Subcutaneous preadipocyte (primary cell): Measurements from ENCODE around the gene JSRP1. TPM values are rescaled to one million over a fixed set of nuclear protein-coding genes. Genes with fewer than 3 reads are reported as not detected.

Experiments used
- small RNA-seq: library from RNA; depleted of rRNA; stranded (forward); fragments of <200 nt; gene quantifications from one replicate; pipeline ENCODE3, GENCODE V24; 2012
- total RNA-seq: library from RNA; depleted of rRNA; stranded (reverse); fragments of >200 nt; gene quantifications from 2 replicates; pipeline ENCODE4 v1.2.3, GENCODE V29; 2012

JSRP1 gene
- not detected in 2 replicates for total RNA-seq

GRCh38 chr19:2255982-2256685 lies at the start of gene JSRP1:
TSS of gene JSRP1 (minus strand) at chr19:2256417. CDS start at chr19:2255314, 1,103 bp downstream.

GRCh38 chr19:2282062-2282861 lies 26.0 kb upstream of the JSRP1 start, which contains the start of gene PEAK3:
TSS of gene PEAK3 (minus strand) at chr19:2282175. CDS start at chr19:2280931, 1,244 bp downstream.

GRCh38 chr19:2249010-2249866 lies 7.0 kb downstream of the JSRP1 start, which contains the start of gene AMH:
TSS of gene AMH (plus strand) at chr19:2249323. CDS start at chr19:2249333, 10 bp downstream.

GRCh38 chr19:2236314-2237050 lies 19.7 kb downstream of the JSRP1 start, which contains the start of the genes PLEKHJ1 and SF3A2:
TSS of gene PLEKHJ1 (minus strand) at chr19:2236329. CDS start at chr19:2236248, 81 bp downstream.
TSS of gene SF3A2 (plus strand) at chr19:2236824. CDS start at chr19:2243419, 6,595 bp downstream.

Small RNAs within 50 kb of the gene (small RNA-seq; reads per million reads assigned to genes)
- gene MIR1227 = not detected

Other genes starting within 250 kb of the JSRP1 start
- gene BTBD2, start 240.7 kb downstream of the JSRP1 start, total RNA-seq = 74.7 and 88.6 TPM in 2 replicates
- gene MKNK2, start 205.2 kb downstream of the JSRP1 start, total RNA-seq = 84.5 and 103 TPM in 2 replicates
- 42.3 and 79.2 TPM in 2 replicates for gene MOB3A, start 160.1 kb downstream of the JSRP1 start, total RNA-seq
- 2.2 and 2.5 TPM in 2 replicates for gene IZUMO4, start 159.5 kb downstream of the JSRP1 start, total RNA-seq
- 123 and 169 TPM in 2 replicates for gene AP3D1, start 104.9 kb downstream of the JSRP1 start, total RNA-seq
- 11.4 and 28.9 TPM in 2 replicates for gene DOT1L, start 92.5 kb downstream of the JSRP1 start, total RNA-seq
- 46.7 TPM in 2 replicates for gene PLEKHJ1, start 20.1 kb downstream of the JSRP1 start, total RNA-seq
- gene SF3A2, start 19.6 kb downstream of the JSRP1 start, total RNA-seq = 30.9 and 32.1 TPM in 2 replicates
- 0.37 and 2.0 TPM in 2 replicates for gene AMH, start 7.1 kb downstream of the JSRP1 start, total RNA-seq
- not detected in 2 replicates for gene PEAK3, start 25.8 kb upstream of the JSRP1 start, total RNA-seq
- gene LINGO3, start 51.7 kb upstream of the JSRP1 start, total RNA-seq = not detected in 2 replicates
- 83.1 and 131 TPM in 2 replicates for gene LSM7, start 72.2 kb upstream of the JSRP1 start, total RNA-seq
- gene SPPL2B, start 72.3 kb upstream of the JSRP1 start, total RNA-seq = 23.1 and 26.2 TPM in 2 replicates
- under 0.01 TPM in 1 of 2 replicates, not detected in the other for gene TMPRSS9, start 103.8 kb upstream of the JSRP1 start, total RNA-seq
- 38.1 and 41.2 TPM in 2 replicates for gene TIMM13, start 171.2 kb upstream of the JSRP1 start, total RNA-seq
- 70.9 and 146 TPM in 2 replicates for gene LMNB2, start 200.5 kb upstream of the JSRP1 start, total RNA-seq
- 20.3 and 22.4 TPM in 2 replicates for gene GADD45B, start 219.7 kb upstream of the JSRP1 start, total RNA-seq